Spinal cord (tissue), 10 donors: ENCODE results near the gene SPDYE2B. TPM values are rescaled to one million over a fixed set of nuclear protein-coding genes. Genes with fewer than 3 reads are reported as not detected.
"Not testable (repeated sequence)": the region's sequence is repeated elsewhere in the genome, so short reads cannot be mapped to it uniquely, and the experiment has no call there.

Source experiments
- DNase-seq, 6 donors: peaks; one replicate each; pipeline versions ENCODE4 v3.0.0 to v3.0.0-alpha.2; 2013 to 2015; ENCODE audit warnings: low spot score in 6 of 6, low read depth in 4 of 6
- H3K27ac ChIP-seq: one replicate; pipeline ENCODE4 v1.5.1; 2013; ENCODE audit warnings: low read depth, low read length, control low read depth
- H3K27me3 ChIP-seq: one replicate; pipeline ENCODE4 v1.6.1; 2013; ENCODE audit warnings: low read length; ENCODE audit not compliant: control insufficient read depth, insufficient read depth
- H3K36me3 ChIP-seq: one replicate; pipeline ENCODE4 v1.6.1; 2013; ENCODE audit warnings: low read length; ENCODE audit not compliant: control insufficient read depth, insufficient read depth
- H3K4me1 ChIP-seq: one replicate; pipeline ENCODE4 v1.6.1; 2013; ENCODE audit warnings: low read length; ENCODE audit not compliant: control insufficient read depth, insufficient read depth
- H3K4me3 ChIP-seq: one replicate; pipeline ENCODE4 v1.5.1; 2013; ENCODE audit warnings: low read depth, low read length, control low read depth
- H3K9me3 ChIP-seq: one replicate; pipeline ENCODE4 v1.6.1; 2013; ENCODE audit warnings: low read length; ENCODE audit not compliant: control insufficient read depth, insufficient read depth
- WGBS: methylation state at CpG from one replicate; pipeline ENCODE4 v1.1.5; 2013; ENCODE audit warnings: missing lambda C conversion rate; ENCODE audit not compliant: insufficient coverage; 5-methylcytosine and 5-hydroxymethylcytosine counted together
- polyA plus RNA-seq, 2 donors: library from polyadenylated mRNA; unstranded; fragments of 120-200 nt; gene quantifications; one replicate each; pipeline ENCODE4 v1.2.1, GENCODE V29; 2013; ENCODE audit not compliant: insufficient read length in 2 of 2
- small RNA-seq: library from RNA; depleted of rRNA; stranded (forward); fragments of <200 nt; gene quantifications from one replicate; pipeline ENCODE3, GENCODE V24; 2014; ENCODE audit warnings: low replicate concordance
- total RNA-seq, 2 donors: library from RNA; depleted of rRNA in 1 of 2; stranded (reverse); fragments of 120-200 nt in 1 of 2; fragments of >200 nt in 1 of 2; gene quantifications; one replicate each; pipeline versions ENCODE4 v1.2.3 to v1.2.4, GENCODE V29; 2013 to 2014
- donor health status: healthy.

SPDYE2B gene
- total and polyA plus RNA-seq, 4 donors: 0.54 to 5.9 TPM; not detected in 2

GRCh38 chr7:102697642-102698512 lies 47.8 kb downstream of the SPDYE2B start:
- not testable (repeated sequence) for DNase-seq, H3K4me1 ChIP-seq, H3K4me3 ChIP-seq, H3K9me3 ChIP-seq, H3K27ac ChIP-seq, H3K27me3 ChIP-seq, H3K36me3 ChIP-seq
- WGBS: no CpG with 5 or more reads among the region's 5 CpGs

- not testable (repeated sequence) for H3K9me3 ChIP-seq, H3K27ac ChIP-seq, H3K27me3 ChIP-seq, H3K4me3 ChIP-seq, DNase-seq, H3K36me3 ChIP-seq, H3K4me1 ChIP-seq
- 85% methylated on average over 5 of the region's 9 CpGs for WGBS
Measured at GRCh38 chr7:102698962-102699750, 49.0 kb downstream of the SPDYE2B start.

Small RNA genes lying within 50 kb of the gene (small RNA-seq; reads per million reads assigned to genes)
- not detected for gene AC105052.3
- not detected for gene UPK3BL1

Other genes starting within 250 kb of the SPDYE2B start
- 10 to 100 TPM; 22.1 to 33.2 TPM for gene ORAI2, start 216.7 kb upstream of the SPDYE2B start, total RNA-seq
- gene ORAI2, start 216.7 kb upstream of the SPDYE2B start, polyA plus RNA-seq: 10 to 100 TPM; 55.3 to 61.8 TPM
- gene ALKBH4, start 185.5 kb upstream of the SPDYE2B start, total RNA-seq: 10 to 100 TPM in 1 of 2 donors, 1 to 10 TPM in 1; 9.6 to 17.4 TPM
- gene ALKBH4, start 185.5 kb upstream of the SPDYE2B start, polyA plus RNA-seq: 10 to 100 TPM; 20.0 to 20.5 TPM
- 10 to 100 TPM; 20.9 to 24.4 TPM for gene LRWD1, start 185.3 kb upstream of the SPDYE2B start, total RNA-seq
- 10 to 100 TPM; 42.3 to 48.6 TPM for gene LRWD1, start 185.3 kb upstream of the SPDYE2B start, polyA plus RNA-seq
- 10 to 100 TPM; 13.6 to 67.3 TPM for gene POLR2J, start 171.4 kb upstream of the SPDYE2B start, total RNA-seq
- 10 to 100 TPM; 52.6 to 53.3 TPM for gene POLR2J, start 171.4 kb upstream of the SPDYE2B start, polyA plus RNA-seq
- gene RASA4B, start 132.5 kb upstream of the SPDYE2B start, total RNA-seq: 10 to 100 TPM; 11.1 to 12.5 TPM
- gene RASA4B, start 132.5 kb upstream of the SPDYE2B start, polyA plus RNA-seq: 10 to 100 TPM; 34.2 to 65.3 TPM
- 10 to 100 TPM in 1 of 2 donors, 1 to 10 TPM in 1; 6.0 to 10.4 TPM for gene UPK3BL2, start 106.6 kb upstream of the SPDYE2B start, total RNA-seq
- gene UPK3BL2, start 106.6 kb upstream of the SPDYE2B start, polyA plus RNA-seq: 10 to 100 TPM in 1 of 2 donors, 1 to 10 TPM in 1; 8.6 to 40.3 TPM
- not detected for gene SPDYE2, start 99.1 kb upstream of the SPDYE2B start, total RNA-seq
- gene SPDYE2, start 99.1 kb upstream of the SPDYE2B start, polyA plus RNA-seq: 10 to 100 TPM in 1 of 2 donors, 1 to 10 TPM in 1; 3.7 to 20.4 TPM
- gene POLR2J3, start 77.7 kb upstream of the SPDYE2B start, total RNA-seq: 10 to 100 TPM; 29.2 to 49.8 TPM
- gene POLR2J3, start 77.7 kb upstream of the SPDYE2B start, polyA plus RNA-seq: 100 to 1,000 TPM in 1 of 2 donors, 10 to 100 TPM in 1; 54.8 to 111 TPM
- gene RASA4, start 33.6 kb upstream of the SPDYE2B start, total RNA-seq: 10 to 100 TPM; 30.9 to 38.9 TPM
- 100 to 1,000 TPM in 1 of 2 donors, 10 to 100 TPM in 1; 74.5 to 131 TPM for gene RASA4, start 33.6 kb upstream of the SPDYE2B start, polyA plus RNA-seq
- gene UPK3BL1, start 7.5 kb upstream of the SPDYE2B start, total RNA-seq: 10 to 100 TPM; 20.5 to 21.7 TPM
- 10 to 100 TPM; 11.3 to 19.2 TPM for gene UPK3BL1, start 7.5 kb upstream of the SPDYE2B start, polyA plus RNA-seq
- gene POLR2J2, start 21.3 kb downstream of the SPDYE2B start, total RNA-seq: 1 to 10 TPM; 4.1 to 6.0 TPM
- gene POLR2J2, start 21.3 kb downstream of the SPDYE2B start, polyA plus RNA-seq: 10 to 100 TPM in 1 of 2 donors, 1 to 10 TPM in 1; 2.2 to 11.5 TPM
- gene FAM185A, start 98.7 kb downstream of the SPDYE2B start, total RNA-seq: 10 to 100 TPM; 14.4 to 14.8 TPM
- 10 to 100 TPM in 1 of 2 donors, 1 to 10 TPM in 1; 9.5 to 11.6 TPM for gene FAM185A, start 98.7 kb downstream of the SPDYE2B start, polyA plus RNA-seq